Measurements from ENCODE around the gene SAMD4A.

The SAMD4A gene

DNA sequence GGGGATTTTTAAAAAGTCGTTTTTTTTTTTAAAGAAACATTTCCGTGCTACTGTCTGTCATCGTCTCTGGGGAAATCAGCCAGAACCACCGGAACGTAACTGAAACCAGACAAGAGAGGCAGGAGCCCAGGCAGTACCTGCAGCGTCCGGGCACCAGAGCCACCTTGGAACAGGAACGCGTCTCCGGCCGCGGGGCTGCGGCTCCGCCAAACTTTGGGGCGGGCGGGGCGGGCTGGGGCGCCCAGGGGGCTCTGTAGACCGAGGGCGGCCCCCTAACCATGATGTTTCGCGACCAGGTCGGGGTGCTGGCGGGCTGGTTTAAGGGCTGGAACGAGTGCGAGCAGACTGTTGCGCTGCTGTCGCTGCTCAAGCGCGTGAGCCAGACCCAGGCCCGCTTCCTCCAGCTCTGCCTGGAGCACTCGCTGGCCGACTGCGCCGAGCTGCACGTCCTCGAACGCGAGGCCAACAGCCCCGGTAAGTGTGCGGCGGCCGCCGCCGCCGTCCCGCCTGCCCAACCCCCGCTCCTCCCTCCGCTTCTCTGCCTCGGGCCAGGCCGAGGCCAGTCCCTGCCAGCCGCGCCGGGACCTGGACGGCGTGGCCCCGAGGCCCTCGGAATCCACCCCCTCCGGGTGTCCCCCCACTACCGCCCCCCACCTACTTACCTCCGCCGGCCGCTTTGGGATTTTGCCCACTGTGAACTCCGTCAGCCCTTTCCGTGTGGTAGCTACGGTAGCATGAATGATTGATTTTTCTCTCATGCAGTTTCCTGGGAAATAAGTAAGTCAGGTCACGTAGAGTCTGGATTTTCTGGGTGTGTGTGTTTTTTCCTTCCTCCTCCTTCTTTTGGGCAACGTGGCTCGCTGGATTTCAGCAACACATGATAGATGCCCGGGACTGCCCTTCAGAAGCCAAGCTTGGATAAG lies 972 bp downstream of the SAMD4A start:
- Histone ChIP-seq H3K36me3 (ENCODE audit: insufficient read depth, low read length) (no peaks in the 10 kb centered on the region), H3K79me2 (ENCODE audit: insufficient read depth, low read length) (no peaks in the 10 kb centered on the region), H3F3A (ENCODE audit: insufficient read depth, low read length) (no peaks in the 10 kb centered on the region), H3K27ac (ENCODE audit: low read depth, low read length, poor library complexity, severe bottlenecking) (no peak overlapping the region), H3K9me2 (ENCODE audit: low read depth, low read length) (no peaks in the 10 kb centered on the region), H3K4me2 (ENCODE audit: low read length) (peak overlapping the region; percentile 99), H3K9me3 (ENCODE audit: low read length) (peaks cover 9% of the 10 kb centered on the region), H3K27me3 (ENCODE audit: insufficient read depth, low read length) (no peaks in the 10 kb centered on the region; the same call in 1 of the 2 replicates), H3K4me3 (ENCODE audit: low read depth, low read length, poor library complexity, severe bottlenecking) (peak overlapping the region; percentile 76), H3K9ac (ENCODE audit: low read length) (peak overlapping the region; percentile 66), H2AFZ (ENCODE audit: low read length) (0 out of 2 replicates have a peak overlapping the region, but pooled peaks have one; percentile 71), H3K4me1 (ENCODE audit: insufficient read depth, low read length, severe bottlenecking) (peaks cover 32% of the 10 kb centered on the region), H4K20me1 (ENCODE audit: insufficient read depth, low read length) (no peaks in the 10 kb centered on the region)
- TF ChIP-seq, protein P1, sequence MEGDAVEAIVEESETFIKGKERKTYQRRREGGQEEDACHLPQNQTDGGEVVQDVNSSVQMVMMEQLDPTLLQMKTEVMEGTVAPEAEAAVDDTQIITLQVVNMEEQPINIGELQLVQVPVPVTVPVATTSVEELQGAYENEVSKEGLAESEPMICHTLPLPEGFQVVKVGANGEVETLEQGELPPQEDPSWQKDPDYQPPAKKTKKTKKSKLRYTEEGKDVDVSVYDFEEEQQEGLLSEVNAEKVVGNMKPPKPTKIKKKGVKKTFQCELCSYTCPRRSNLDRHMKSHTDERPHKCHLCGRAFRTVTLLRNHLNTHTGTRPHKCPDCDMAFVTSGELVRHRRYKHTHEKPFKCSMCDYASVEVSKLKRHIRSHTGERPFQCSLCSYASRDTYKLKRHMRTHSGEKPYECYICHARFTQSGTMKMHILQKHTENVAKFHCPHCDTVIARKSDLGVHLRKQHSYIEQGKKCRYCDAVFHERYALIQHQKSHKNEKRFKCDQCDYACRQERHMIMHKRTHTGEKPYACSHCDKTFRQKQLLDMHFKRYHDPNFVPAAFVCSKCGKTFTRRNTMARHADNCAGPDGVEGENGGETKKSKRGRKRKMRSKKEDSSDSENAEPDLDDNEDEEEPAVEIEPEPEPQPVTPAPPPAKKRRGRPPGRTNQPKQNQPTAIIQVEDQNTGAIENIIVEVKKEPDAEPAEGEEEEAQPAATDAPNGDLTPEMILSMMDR (IDR thresholded peaks at IDR 0.05; ENCODE audit: low read length), result no peak
- TF ChIP-seq EZH2 (IDR thresholded peaks at IDR 0.05; ENCODE audit: borderline replicate concordance, low read length), result no peak

GRCh38 chr14:54568821-54569595 lies 2.1 kb downstream of the SAMD4A start:
- H3K79me2 ChIP-seq (ENCODE audit: insufficient read depth, low read length), result no peaks in the 10 kb centered on the region
- no peak overlapping the region for H3K9ac ChIP-seq (ENCODE audit: low read length)

GRCh38 chr14:54570047-54570446 lies 3.1 kb downstream of the SAMD4A start:
- H3K27me3 ChIP-seq (ENCODE audit: insufficient read depth, low read length), result no peaks in the 10 kb centered on the region; the same call in 1 of the 2 replicates
- no peaks in the 10 kb centered on the region for H4K20me1 ChIP-seq (ENCODE audit: insufficient read depth, low read length)
- no peak overlapping the region for H3K9ac ChIP-seq (ENCODE audit: low read length)
- H3K79me2 ChIP-seq (ENCODE audit: insufficient read depth, low read length), result no peaks in the 10 kb centered on the region
- peaks cover 27% of the 10 kb centered on the region for H3K4me1 ChIP-seq (ENCODE audit: insufficient read depth, low read length, severe bottlenecking)
- H2AFZ ChIP-seq (ENCODE audit: low read length), result no peak overlapping the region
- H3K9me2 ChIP-seq (ENCODE audit: low read depth, low read length), result no peaks in the 10 kb centered on the region
- H3K9me3 ChIP-seq (ENCODE audit: low read length), result peaks cover 18% of the 10 kb centered on the region
- no peak overlapping the region for H3K27ac ChIP-seq (ENCODE audit: low read depth, low read length, poor library complexity, severe bottlenecking)
- TF ChIP-seq EZH2 (IDR thresholded peaks at IDR 0.05; ENCODE audit: borderline replicate concordance, low read length), result no peak
- TF ChIP-seq, protein P1 (IDR thresholded peaks at IDR 0.05; ENCODE audit: low read length), result no peak
- no peak overlapping the region for H3K4me3 ChIP-seq (ENCODE audit: low read depth, low read length, poor library complexity, severe bottlenecking)
- no peaks in the 10 kb centered on the region; the same call in 1 of the 2 replicates for H3K36me3 ChIP-seq (ENCODE audit: insufficient read depth, low read length)
- no peak overlapping the region for H3K4me2 ChIP-seq (ENCODE audit: low read length)
- H3F3A ChIP-seq (ENCODE audit: insufficient read depth, low read length), result no peaks in the 10 kb centered on the region

More at GRCh38 chr14:54568821-54569595, 2.1 kb downstream of the SAMD4A start:
- no peak for TF ChIP-seq EZH2 (IDR thresholded peaks at IDR 0.05; ENCODE audit: borderline replicate concordance, low read length)
- TF ChIP-seq, protein P1 (IDR thresholded peaks at IDR 0.05; ENCODE audit: low read length), result no peak
- H4K20me1 ChIP-seq (ENCODE audit: insufficient read depth, low read length), result no peaks in the 10 kb centered on the region
- no peaks in the 10 kb centered on the region for H3K9me2 ChIP-seq (ENCODE audit: low read depth, low read length)
- H3K9me3 ChIP-seq (ENCODE audit: low read length), result peaks cover 18% of the 10 kb centered on the region
- H3K4me3 ChIP-seq (ENCODE audit: low read depth, low read length, poor library complexity, severe bottlenecking), result no peak overlapping the region
- no peaks in the 10 kb centered on the region for H3F3A ChIP-seq (ENCODE audit: insufficient read depth, low read length)
- no peaks in the 10 kb centered on the region; the same call in 1 of the 2 replicates for H3K27me3 ChIP-seq (ENCODE audit: insufficient read depth, low read length)
- H3K36me3 ChIP-seq (ENCODE audit: insufficient read depth, low read length), result no peaks in the 10 kb centered on the region; the same call in 1 of the 2 replicates
- no peak overlapping the region for H3K27ac ChIP-seq (ENCODE audit: low read depth, low read length, poor library complexity, severe bottlenecking)
- H3K4me2 ChIP-seq (ENCODE audit: low read length), result no peak overlapping the region
- peaks cover 32% of the 10 kb centered on the region for H3K4me1 ChIP-seq (ENCODE audit: insufficient read depth, low read length, severe bottlenecking)
- no peak overlapping the region for H2AFZ ChIP-seq (ENCODE audit: low read length)

Measured in OCI-LY1 (cell line).